GM12878 (cell line): ENCODE measurements around the gene ESCO1. TPM values are rescaled to one million over a fixed set of nuclear protein-coding genes. Genes with fewer than 3 reads are reported as not detected.

Source experiments
- ATF2 ChIP-seq: IDR thresholded peaks from 2 replicates; pipeline ENCODE4 v1.6.1; 2012; ENCODE audit warnings: low read length, inconsistent platforms
- CUX1 ChIP-seq: IDR thresholded peaks from 2 replicates; pipeline ENCODE4 v1.6.1; 2012; ENCODE audit warnings: improper control_type of control experiment, low read depth, low read length; ENCODE audit not compliant: insufficient replicate concordance
- E2F4 ChIP-seq: IDR thresholded peaks from 2 replicates; pipeline ENCODE4 v1.6.1; 2012; ENCODE audit warnings: low read depth, low read length, improper control_type of control experiment
- EGR1 ChIP-seq, 2 experiments: IDR thresholded peaks; 1 replicate in 1 of 2; 2 replicates in 1 of 2; pipeline ENCODE4 v1.6.1; 2011 to 2012; ENCODE audit warnings: low read depth in 2 of 2, low read length in 2 of 2, borderline replicate concordance in 1 of 2, mild to moderate bottlenecking in 1 of 2, moderate library complexity in 1 of 2
- FOXK2 ChIP-seq: fragments of 450-650 bp; IDR thresholded peaks from 2 replicates; pipeline ENCODE4 v1.6.1; 2017; ENCODE audit warnings: mild to moderate bottlenecking, moderate library complexity
- IKZF1 ChIP-seq: fragments of 450-650 bp; conservative IDR thresholded peaks from 2 replicates; pipeline ENCODE4 v1.6.1; 2017; ENCODE audit warnings: antibody characterized with exemption, mild to moderate bottlenecking
- JUNB ChIP-seq: IDR thresholded peaks from 2 replicates; pipeline ENCODE4 v1.6.1; 2016; ENCODE audit warnings: antibody characterized with exemption, mild to moderate bottlenecking
- KDM1A ChIP-seq: fragments of 200-600 bp; sonication (generic); IDR thresholded peaks from 2 replicates; pipeline ENCODE4 v1.6.1; 2016; ENCODE audit warnings: borderline replicate concordance
- MEF2B ChIP-seq: fragments of 450-650 bp; IDR thresholded peaks from 2 replicates; pipeline ENCODE4 v1.6.1; 2018; ENCODE audit warnings: mild to moderate bottlenecking, moderate library complexity; ENCODE audit not compliant: partially characterized antibody, poor library complexity, severe bottlenecking
- NRF1 ChIP-seq: conservative IDR thresholded peaks from 2 replicates; pipeline ENCODE4 v1.6.1; 2011; ENCODE audit warnings: mild to moderate bottlenecking, low read depth, low read length, improper control_type of control experiment
- POLR2AphosphoS5 ChIP-seq: IDR thresholded peaks from 2 replicates; pipeline ENCODE4 v1.6.1; 2011; ENCODE audit warnings: mild to moderate bottlenecking, low read length, inconsistent platforms
- RB1 ChIP-seq: fragments of 450-650 bp; formaldehyde crosslinking; IDR thresholded peaks from 2 replicates; pipeline ENCODE4 v1.6.1; 2017; ENCODE audit warnings: mild to moderate bottlenecking, borderline replicate concordance
- RELA ChIP-seq: fragments of 450-650 bp; IDR thresholded peaks from 2 replicates; pipeline ENCODE4 v1.8.0; 2014; ENCODE audit warnings: borderline replicate concordance; ENCODE audit not compliant: partially characterized antibody
- RFX5 ChIP-seq: IDR thresholded peaks from 2 replicates; pipeline ENCODE4 v1.6.1; 2011; ENCODE audit warnings: low read depth, low read length, improper control_type of control experiment
- SIX5 ChIP-seq: IDR thresholded peaks from 2 replicates; pipeline ENCODE4 v1.6.1; 2011; ENCODE audit warnings: mild to moderate bottlenecking, low read depth, low read length, moderate library complexity; ENCODE audit not compliant: severe bottlenecking
- TAF1 ChIP-seq: IDR thresholded peaks from 2 replicates; pipeline ENCODE4 v1.6.1; 2011; ENCODE audit warnings: mild to moderate bottlenecking, low read depth, low read length, borderline replicate concordance
- TCF3 ChIP-seq: IDR thresholded peaks from 2 replicates; pipeline ENCODE4 v1.6.1; 2012; ENCODE audit warnings: low read depth, mild to moderate bottlenecking, low read length, borderline replicate concordance; ENCODE audit not compliant: insufficient read depth
- ZNF24 ChIP-seq: fragments of 450-650 bp; IDR thresholded peaks from 2 replicates; pipeline ENCODE4 v1.6.1; 2017; ENCODE audit warnings: antibody characterized with exemption, mild to moderate bottlenecking
- ZNF274 ChIP-seq: IDR thresholded peaks from one replicate; pipeline ENCODE4 v1.8.0; 2011; ENCODE audit not compliant: insufficient read length, insufficient read depth
- polyA plus RNA-seq, 11 experiments: library from polyadenylated mRNA; depleted of rRNA in 4 of 11; unstranded in 6 of 11; stranded (reverse) in 5 of 11; fragments of >200 nt; fragmentation: Nextera tagmentation in 4 of 11; fragmentation: Illumina TruSeq in 1 of 11; extraction: Ambion mirVana in 4 of 11; extraction: Trizol in 1 of 11; gene quantifications; 1 replicate in 1 of 11; 2 replicates in 10 of 11; pipeline versions ENCODE4 v1.2.1 to v1.2.3, GENCODE V29; 2011 to 2016; ENCODE audit warnings: inconsistent platforms in 2 of 11, missing spikeins in 2 of 11, low read depth in 1 of 11
- total RNA-seq, 4 experiments: library from RNA; depleted of rRNA in 3 of 4; stranded (reverse); fragments of >200 nt in 3 of 4; fragmentation: Illumina TruSeq in 1 of 4; extraction: Trizol in 1 of 4; gene quantifications; 2 replicates each; pipeline versions ENCODE4 v1.2.1 to v1.2.3, GENCODE V29; 2013 to 2021
- TF ChIP-seq, protein P1 (sequence below): IDR thresholded peaks from 2 replicates; pipeline ENCODE4 v1.6.1; 2011; ENCODE audit warnings: borderline replicate concordance, low read depth, mild to moderate bottlenecking, moderate library complexity, mixed read lengths, low read length; ENCODE audit not compliant: insufficient read depth; ENCODE audit errors: extremely low read length

ESCO1 gene
- total and polyA plus RNA-seq, 10 of the 15 experiments (the other 5 are each of a cell fraction or from before 2014, with no cell fraction given): 8.6 to 22.4 (median 12.4) TPM

DNA sequence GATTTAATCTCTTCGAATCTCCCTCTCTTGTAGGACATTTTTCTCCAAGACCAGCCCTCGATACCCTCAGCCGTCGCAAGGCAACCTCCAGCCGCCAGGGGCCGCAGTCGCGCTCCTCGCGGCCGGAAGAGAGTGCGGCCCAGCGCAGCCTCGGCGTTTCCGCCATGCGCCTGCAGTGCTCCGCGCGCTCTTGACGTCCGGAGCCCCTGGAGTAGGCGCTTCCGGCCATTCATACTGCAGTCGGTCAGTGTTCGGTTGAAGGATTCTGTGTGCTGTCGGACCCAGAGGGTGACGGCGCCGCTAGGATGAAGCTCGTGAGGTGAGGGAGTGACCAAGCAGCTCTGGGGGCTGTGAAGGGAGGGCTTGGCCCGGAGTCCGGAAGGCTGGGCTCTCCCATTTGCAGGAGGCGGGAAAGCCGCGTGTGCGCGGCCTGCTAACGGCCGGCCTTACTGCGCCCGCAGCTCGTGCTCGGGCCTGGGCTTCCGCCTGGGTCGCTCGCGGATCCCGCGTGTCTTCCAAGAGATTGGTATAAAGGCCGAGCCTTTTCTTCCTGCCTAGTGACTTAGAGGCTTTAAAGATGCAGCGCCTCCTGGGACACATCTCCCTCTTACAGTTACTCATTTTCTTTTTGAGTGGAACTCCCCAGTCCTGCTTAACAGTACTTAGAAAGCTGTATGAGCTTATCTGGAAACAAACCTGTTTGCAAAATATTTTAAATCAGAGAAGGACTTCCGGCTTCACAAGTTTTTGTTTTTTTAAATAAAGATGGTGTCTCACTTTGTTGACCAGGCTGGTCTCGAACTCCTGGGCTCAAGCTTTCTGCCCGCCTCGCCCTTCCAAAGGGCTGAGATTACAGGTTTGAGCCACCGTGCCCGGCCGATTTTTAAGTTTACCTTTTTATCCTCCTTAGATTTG, 11.9 kb upstream of the ESCO1 start, which contains the start of gene SNRPD1 (continued):
- TF ChIP-seq, protein P1, sequence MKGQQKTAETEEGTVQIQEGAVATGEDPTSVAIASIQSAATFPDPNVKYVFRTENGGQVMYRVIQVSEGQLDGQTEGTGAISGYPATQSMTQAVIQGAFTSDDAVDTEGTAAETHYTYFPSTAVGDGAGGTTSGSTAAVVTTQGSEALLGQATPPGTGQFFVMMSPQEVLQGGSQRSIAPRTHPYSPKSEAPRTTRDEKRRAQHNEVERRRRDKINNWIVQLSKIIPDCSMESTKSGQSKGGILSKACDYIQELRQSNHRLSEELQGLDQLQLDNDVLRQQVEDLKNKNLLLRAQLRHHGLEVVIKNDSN: no peak
- TF ChIP-seq TAF1 (peak; percentile 98), CUX1 (no peak), RELA (peak; percentile 71), SIX5 (peak; percentile 41), JUNB (no peak), RFX5 (no peak; the same call in 1 of the 2 replicates), ZNF24 (peak; percentile 33; the same call in 1 of the 2 replicates), POLR2AphosphoS5 (peak; percentile 98), KDM1A (no peak), ZNF274 (no peak), EGR1 (IDR thresholded peaks at IDR 0.05; ENCODE audit: borderline replicate concordance in 1 of 2, low read depth in 2 of 2, low read length in 2 of 2) (peak in 1 of 2 experiments; percentile 86; a peak in 2 of 3 replicates), FOXK2 (no peak), ATF2 (0 out of 2 replicates have a peak, but pooled peaks have one; percentile 15), NRF1 (no peak), E2F4 (peak; percentile 50), TCF3 (no peak), MEF2B (no peak), RB1 (peak; percentile 99), IKZF1 (peak; percentile 91)
